GM12878 (cell line): ENCODE measurements around the gene HERPUD1. TPM values are rescaled to one million over a fixed set of nuclear protein-coding genes. Genes with fewer than 3 reads are reported as not detected.
A peak's percentile ranks its signal among the peaks of the same experiment; 100 is the strongest.

Experiments
- ATAC-seq: fragments of 200-7000 bp; cut with Tn5 transposase; 3 replicates; pipeline ENCODE4 v1.9.1; 2020; ENCODE audit warnings: mild to moderate bottlenecking, moderate library complexity
- BruUV-seq: library from RNA; stranded (reverse); fragments of 400-500 nt; replicated peaks from 2 replicates; lab custom pipeline; 2021; lab: Mats Ljungman, UMichigan
- CTCF ChIA-PET: fragments of 300-600 bp; sonication (Branson Sonifier 250); formaldehyde crosslinking; extraction: SDS; loops from one replicate; lab custom pipeline; 2021; ENCODE audit warnings: inconsistent platforms; lab: Yijun Ruan, JAX
- POLR2A ChIA-PET: fragments of 350-600 bp; formaldehyde crosslinking; extraction: SDS; loops from one replicate; lab custom pipeline; 2021; ENCODE audit warnings: inconsistent platforms; lab: Charles Lee
- RAD21 ChIA-PET: fragments of 300-600 bp; sonication (Branson Sonifier 250); formaldehyde crosslinking; loops from one replicate; lab custom pipeline; 2023; ENCODE audit warnings: antibody characterized with exemption; ENCODE audit not compliant: unreplicated experiment; lab: Charles Lee
- SMC1A ChIA-PET: fragments of 300-600 bp; sonication (Branson Sonifier 250); formaldehyde crosslinking; loops from one replicate; lab custom pipeline; 2023; ENCODE audit not compliant: unreplicated experiment, uncharacterized antibody; lab: Charles Lee
- DNase-seq: peaks from one replicate; pipeline ENCODE4 v3.0.0-alpha.2; 2011; ENCODE audit warnings: low read depth, low spot score
- FAIRE-seq: peaks from 3 replicates; lab custom pipeline; 2011; peaks lifted over from hg19 to GRCh38; lab: Jason Lieb, UNC
- H2AFZ ChIP-seq: 2 replicates; pipeline ENCODE4 v1.6.0; 2011; ENCODE audit warnings: low read depth, low read length, control low read depth; ENCODE audit not compliant: control insufficient read depth
- H3K27ac ChIP-seq: 2 replicates; pipeline ENCODE4 v1.5.1; 2011; ENCODE audit warnings: control low read depth; ENCODE audit not compliant: control insufficient read depth, insufficient read depth
- H3K27me3 ChIP-seq, 2 experiments: replicated peaks in 1 of 2; 2 replicates each; pipeline versions ENCODE4 v1.6.0 to v1.6.1; 2011; ENCODE audit warnings: low read length in 1 of 2; ENCODE audit not compliant: control insufficient read depth in 2 of 2, insufficient read depth in 2 of 2
- H3K36me3 ChIP-seq, 2 experiments: 2 replicates each; pipeline ENCODE4 v1.5.1; 2011; ENCODE audit warnings: low read length in 1 of 2; ENCODE audit not compliant: control insufficient read depth in 2 of 2, insufficient read depth in 2 of 2
- H3K4me1 ChIP-seq: 2 replicates; pipeline ENCODE4 v1.6.1; 2011; ENCODE audit warnings: mild to moderate bottlenecking, low read length, moderate library complexity, mixed read lengths; ENCODE audit not compliant: control insufficient read depth, insufficient read depth
- H3K4me2 ChIP-seq: 2 replicates; pipeline ENCODE4 v1.6.0; 2011; ENCODE audit warnings: control low read depth; ENCODE audit not compliant: control insufficient read depth, insufficient read depth
- H3K4me3 ChIP-seq: fragments of 200-600 bp; sonication (generic); 2 replicates; pipeline ENCODE4 v1.5.1; 2016
- H3K79me2 ChIP-seq: 2 replicates; pipeline ENCODE4 v1.6.0; 2011; ENCODE audit warnings: low read length; ENCODE audit not compliant: control insufficient read depth, insufficient read depth
- H3K9ac ChIP-seq: 2 replicates; pipeline ENCODE4 v1.8.0; 2011; ENCODE audit warnings: low read length, control low read depth, mixed read lengths; ENCODE audit not compliant: control insufficient read depth, insufficient read depth
- H3K9me3 ChIP-seq: replicated peaks from 3 replicates; pipeline ENCODE4 v1.5.1; 2011; ENCODE audit warnings: mild to moderate bottlenecking, low read length; ENCODE audit not compliant: control insufficient read depth, insufficient read depth
- H4K20me1 ChIP-seq: 2 replicates; pipeline ENCODE4 v1.6.0; 2011; ENCODE audit not compliant: control insufficient read depth, insufficient read depth
- ATF7 ChIP-seq: fragments of 450-650 bp; IDR thresholded peaks from 2 replicates; pipeline ENCODE4 v1.6.1; 2016; ENCODE audit warnings: low read depth, mild to moderate bottlenecking
- BCL11A ChIP-seq: IDR thresholded peaks from 2 replicates; pipeline ENCODE4 v1.6.1; 2011; ENCODE audit warnings: low read depth, low read length
- BMI1 ChIP-seq: fragments of 450-650 bp; IDR thresholded peaks from 2 replicates; pipeline ENCODE4 v1.6.1; 2016; ENCODE audit warnings: mild to moderate bottlenecking, moderate library complexity, borderline replicate concordance
- CBFB ChIP-seq: IDR thresholded peaks from 2 replicates; pipeline ENCODE4 v1.6.1; 2016; ENCODE audit warnings: antibody characterized with exemption, low read depth
- GABPA ChIP-seq: IDR thresholded peaks from 2 replicates; pipeline ENCODE4 v1.6.1; 2014; ENCODE audit warnings: antibody characterized with exemption, low read depth, mild to moderate bottlenecking, inconsistent platforms
- IKZF1 ChIP-seq: fragments of 450-650 bp; conservative IDR thresholded peaks from 2 replicates; pipeline ENCODE4 v1.6.1; 2017; ENCODE audit warnings: antibody characterized with exemption, mild to moderate bottlenecking
- JUND ChIP-seq: IDR thresholded peaks from 2 replicates; pipeline ENCODE4 v1.6.1; 2012; ENCODE audit warnings: low read depth, mild to moderate bottlenecking, low read length, improper control_type of control experiment, moderate library complexity
- KAT2A ChIP-seq: conservative IDR thresholded peaks from 2 replicates; pipeline ENCODE4 v1.6.1; 2011; ENCODE audit warnings: low read depth, low read length; ENCODE audit not compliant: control insufficient read depth
- KLF5 ChIP-seq: fragments of 450-650 bp; IDR thresholded peaks from 2 replicates; pipeline ENCODE4 v1.6.1; 2014; ENCODE audit warnings: mild to moderate bottlenecking; ENCODE audit not compliant: partially characterized antibody
- MEF2A ChIP-seq: IDR thresholded peaks from 2 replicates; pipeline ENCODE4 v1.6.1; 2011; ENCODE audit warnings: low read depth, mild to moderate bottlenecking, low read length, moderate library complexity; ENCODE audit not compliant: insufficient read depth
- MYB ChIP-seq: fragments of 150-350 bp; IDR thresholded peaks from 2 replicates; pipeline ENCODE4 v1.6.1; 2014; ENCODE audit warnings: mild to moderate bottlenecking, low read depth, low read length, borderline replicate concordance
- NBN ChIP-seq: fragments of 450-650 bp; IDR thresholded peaks from 2 replicates; pipeline ENCODE4 v1.6.1; 2016
- NFIC ChIP-seq: IDR thresholded peaks from 2 replicates; pipeline ENCODE4 v1.6.1; 2012; ENCODE audit warnings: low read depth, mild to moderate bottlenecking, inconsistent platforms, low read length, moderate library complexity
- PAX5 ChIP-seq: IDR thresholded peaks from 2 replicates; pipeline ENCODE4 v1.6.1; 2011; ENCODE audit warnings: low read depth, low read length, borderline replicate concordance
- POU2F2 ChIP-seq: IDR thresholded peaks from 3 replicates; pipeline ENCODE4 v1.6.1; 2011; ENCODE audit warnings: low read depth, mild to moderate bottlenecking, low read length, borderline replicate concordance
- RELA ChIP-seq: fragments of 450-650 bp; IDR thresholded peaks from 2 replicates; pipeline ENCODE4 v1.8.0; 2014; ENCODE audit warnings: borderline replicate concordance; ENCODE audit not compliant: partially characterized antibody
- SMAD1 ChIP-seq: fragments of 450-650 bp; IDR thresholded peaks from 2 replicates; pipeline ENCODE4 v1.6.1; 2018; ENCODE audit warnings: mild to moderate bottlenecking, low read depth; ENCODE audit not compliant: partially characterized antibody
- ZNF687 ChIP-seq: fragments of 450-650 bp; IDR thresholded peaks from 2 replicates; pipeline ENCODE4 v1.6.1; 2017; ENCODE audit warnings: mild to moderate bottlenecking, moderate library complexity
- WGBS: methylation state at CpG from one replicate; pipeline ENCODE4 v1.1.6; 2016; ENCODE audit warnings: low lambda C conversion rate; ENCODE audit not compliant: insufficient replicate concordance, insufficient coverage; ENCODE audit errors: missing lambda C conversion rate; 5-methylcytosine and 5-hydroxymethylcytosine counted together
- in situ Hi-C: fragments of 300-500 bp; cut with MboI; formaldehyde crosslinking; loops from 9 replicates; pipeline ENCODE4 v1.14.3; 2018; ENCODE audit warnings: mixed read lengths
- intact Hi-C: fragments of 100-400 bp; cut with micrococcal nuclease; formaldehyde crosslinking; loops from one replicate; pipeline ENCODE4 v1.14.2; 2022; ENCODE audit not compliant: unreplicated experiment
- polyA plus RNA-seq, 11 experiments: library from polyadenylated mRNA; depleted of rRNA in 4 of 11; unstranded in 6 of 11; stranded (reverse) in 5 of 11; fragments of >200 nt; fragmentation: Nextera tagmentation in 4 of 11; fragmentation: Illumina TruSeq in 1 of 11; extraction: Ambion mirVana in 4 of 11; extraction: Trizol in 1 of 11; gene quantifications; 1 replicate in 1 of 11; 2 replicates in 10 of 11; pipeline versions ENCODE4 v1.2.1 to v1.2.3, GENCODE V29; 2011 to 2016; ENCODE audit warnings: inconsistent platforms in 2 of 11, missing spikeins in 2 of 11, low read depth in 1 of 11
- total RNA-seq, 4 experiments: library from RNA; depleted of rRNA in 3 of 4; stranded (reverse); fragments of >200 nt in 3 of 4; fragmentation: Illumina TruSeq in 1 of 4; extraction: Trizol in 1 of 4; gene quantifications; 2 replicates each; pipeline versions ENCODE4 v1.2.1 to v1.2.3, GENCODE V29; 2013 to 2021

The HERPUD1 gene
- total and polyA plus RNA-seq, 10 of the 15 experiments (the other 5 are each of a cell fraction or from before 2014, with no cell fraction given), result 32.6 to 212 (median 122) TPM

- TF ChIP-seq ZNF687 (peak; percentile 77), PAX5 (no peak), NFIC (no peak), RELA (no peak), NBN (0 out of 2 replicates have a peak, but pooled peaks have one; percentile 24), ATF7 (no peak), MEF2A (no peak)
Observed at GRCh38 chr16:56985288-56985961, 53.5 kb downstream of the HERPUD1 start (continued).

GRCh38 chr16:56985962-56986360 is 54.0 kb downstream of the HERPUD1 start:
- 72% methylated on average over 2 of the region's 2 CpGs for WGBS
- H4K20me1 ChIP-seq, result no peaks in the 10 kb centered on the region
- no peak overlapping the region for H2AFZ ChIP-seq
- intact Hi-C loops (no loop called here), in situ Hi-C loops (no loop called here)
- peak overlapping the region; percentile 54 for H3K27ac ChIP-seq
- DNase-seq (no peak), FAIRE-seq (no peak), ATAC-seq (no peak)
- no peaks in the 10 kb centered on the region for H3K9me3 ChIP-seq
- peak overlapping the region; percentile 18; the same call in 1 of the 2 replicates for H3K9ac ChIP-seq
- peak overlapping the region; percentile 19; the same call in 1 of the 2 replicates for H3K4me2 ChIP-seq
- 0 out of 2 replicates have a peak overlapping the region, but pooled peaks have one; percentile 79 for H3K4me3 ChIP-seq
- CTCF ChIA-PET, result interaction anchor here (0.6 to 19.4 kb wide), 7 partner anchors 10 to 119 kb away, joined by 3 to 420 read pairs (median 8); partner anchors contain the start of gene CETP
- POLR2A ChIA-PET, result interaction anchor here (1.0 to 15.9 kb wide), 6 partner anchors 10 to 69 kb away, joined by 3 to 343 read pairs (median 86); no protein-coding TSS in a partner anchor
- H3K27me3 ChIP-seq, result no peaks in the 10 kb centered on the region
- RAD21 ChIA-PET, result interaction anchor here (5.0 to 22.4 kb wide), 4 partner anchors 16 to 60 kb away, joined by 35 to 473 read pairs (median 213); partner anchors contain the start of gene CETP
- BruUV-seq, result no TSS peak
- SMC1A ChIA-PET, result interaction anchor here (2.0 to 31.6 kb wide), 5 partner anchors 17 to 59 kb away, joined by 6 to 604 read pairs (median 111); partner anchors contain the start of gene CETP
- peaks cover 41% of the 10 kb centered on the region for H3K79me2 ChIP-seq
- peaks cover 48% of the 10 kb centered on the region for H3K4me1 ChIP-seq
- no peaks in the 10 kb centered on the region for H3K36me3 ChIP-seq
- TF ChIP-seq JUND (no peak), KAT2A (no peak), BCL11A (no peak), IKZF1 (no peak), KLF5 (no peak), GABPA (no peak), BMI1 (no peak), CBFB (no peak), MYB (no peak), POU2F2 (no peak), SMAD1 (no peak)
